T47D (cell line): ENCODE measurements around the gene PMFBP1.

Experiments used
- DNase-seq, 2 experiments: peaks; one replicate each; pipeline versions ENCODE4 v3.0.0 to v3.0.0-alpha.2; 2011 to 2012; ENCODE audit warnings: low read depth in 1 of 2, low spot score in 1 of 2
- JUND ChIP-seq: IDR thresholded peaks from 2 replicates; pipeline ENCODE4 v1.6.1; 2012; ENCODE audit warnings: low read depth
- in situ Hi-C: cut with HindIII; loops from 2 replicates; pipeline ENCODE4 v1.10.0; 2016; ENCODE audit warnings: low sequenced_read_pairs, low pct_unique_long_range_greater_than_20kb

The PMFBP1 gene

DNA sequence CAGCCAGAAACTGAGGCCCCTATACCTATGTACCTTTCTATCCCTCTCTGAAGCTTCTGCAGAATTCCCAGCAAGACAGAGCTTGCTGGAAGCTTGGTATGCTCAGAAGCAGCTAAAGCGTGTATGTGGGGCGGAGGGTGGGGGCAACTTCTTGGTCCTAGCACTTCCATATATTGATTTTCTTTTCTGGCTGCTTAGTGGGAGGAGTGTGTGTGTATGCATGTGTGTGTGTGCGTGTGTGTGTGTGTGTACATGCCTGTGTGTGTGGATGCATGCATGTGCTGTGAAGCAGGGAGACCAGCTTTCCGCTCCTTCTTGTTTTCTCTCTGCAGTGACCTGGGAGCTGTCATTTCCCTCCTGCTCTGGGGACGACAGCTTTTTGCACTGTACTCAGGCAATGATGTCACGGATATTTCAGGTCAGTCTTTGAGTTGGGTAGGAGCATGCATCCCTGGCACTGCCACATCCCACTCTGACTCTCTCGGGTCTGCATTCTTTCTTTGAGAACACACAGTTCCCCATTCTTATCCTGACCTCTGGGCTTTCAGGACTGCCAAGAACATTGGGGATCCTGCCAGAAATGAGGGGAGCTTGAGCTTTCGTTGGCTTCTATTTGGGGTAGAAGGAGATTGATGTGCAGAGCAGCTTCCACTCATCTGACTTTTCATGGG lies 98.3 kb downstream of the PMFBP1 start:
- DNase-seq: no peak
- TF ChIP-seq JUND: no peak
- in situ Hi-C loops: no loop called here

DNA sequence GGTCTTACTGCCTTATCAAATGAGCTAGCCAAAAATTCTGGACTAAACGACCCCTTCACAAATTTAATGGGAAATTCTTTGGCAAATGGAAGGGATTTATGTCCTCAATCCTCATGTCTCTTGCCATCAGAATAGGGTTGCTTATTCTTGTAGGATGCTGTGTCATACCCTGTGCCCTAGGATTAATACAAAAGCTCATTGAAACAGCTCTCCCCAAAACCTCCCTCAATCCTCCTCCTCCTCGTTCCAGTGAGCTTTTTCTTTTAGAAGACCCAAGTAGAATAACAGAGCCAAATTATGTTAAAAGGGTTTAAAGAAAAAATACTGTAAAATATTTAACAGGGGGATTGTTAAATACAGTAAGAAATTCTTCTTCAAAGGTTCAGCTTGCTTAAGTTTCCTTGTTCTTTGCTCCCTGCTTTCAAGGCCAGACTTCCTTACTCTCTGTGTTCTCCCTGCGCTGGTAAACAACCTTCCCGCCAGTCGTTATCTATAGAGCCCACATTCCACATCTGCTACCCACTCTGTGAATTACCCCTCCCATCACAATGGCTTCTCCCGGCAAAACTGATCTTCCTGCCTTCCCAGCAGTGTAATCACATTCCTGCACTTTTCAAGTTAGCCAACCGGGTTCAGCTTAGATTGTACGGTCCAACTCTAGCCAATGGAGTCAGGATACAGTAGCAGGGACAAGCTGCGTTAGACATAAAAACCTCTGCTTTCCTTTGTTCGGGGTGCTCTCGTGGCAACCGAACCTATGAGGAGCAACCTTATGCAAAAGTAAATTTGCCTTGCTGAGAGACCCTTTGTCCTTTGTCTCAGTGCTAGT lies 99.2 kb downstream of the PMFBP1 start:
- no peak for TF ChIP-seq JUND
- DNase-seq: no peak
- in situ Hi-C loops: no loop called here
